ENCODE results near the gene KLF1. TPM values are rescaled to one million over a fixed set of nuclear protein-coding genes. Genes with fewer than 3 reads are reported as not detected.

KLF1 gene
- total and polyA plus RNA-seq, 2 of the 13 experiments (the other 11 are each of a cell fraction or from before 2014, with no cell fraction given) = not detected

DNA sequence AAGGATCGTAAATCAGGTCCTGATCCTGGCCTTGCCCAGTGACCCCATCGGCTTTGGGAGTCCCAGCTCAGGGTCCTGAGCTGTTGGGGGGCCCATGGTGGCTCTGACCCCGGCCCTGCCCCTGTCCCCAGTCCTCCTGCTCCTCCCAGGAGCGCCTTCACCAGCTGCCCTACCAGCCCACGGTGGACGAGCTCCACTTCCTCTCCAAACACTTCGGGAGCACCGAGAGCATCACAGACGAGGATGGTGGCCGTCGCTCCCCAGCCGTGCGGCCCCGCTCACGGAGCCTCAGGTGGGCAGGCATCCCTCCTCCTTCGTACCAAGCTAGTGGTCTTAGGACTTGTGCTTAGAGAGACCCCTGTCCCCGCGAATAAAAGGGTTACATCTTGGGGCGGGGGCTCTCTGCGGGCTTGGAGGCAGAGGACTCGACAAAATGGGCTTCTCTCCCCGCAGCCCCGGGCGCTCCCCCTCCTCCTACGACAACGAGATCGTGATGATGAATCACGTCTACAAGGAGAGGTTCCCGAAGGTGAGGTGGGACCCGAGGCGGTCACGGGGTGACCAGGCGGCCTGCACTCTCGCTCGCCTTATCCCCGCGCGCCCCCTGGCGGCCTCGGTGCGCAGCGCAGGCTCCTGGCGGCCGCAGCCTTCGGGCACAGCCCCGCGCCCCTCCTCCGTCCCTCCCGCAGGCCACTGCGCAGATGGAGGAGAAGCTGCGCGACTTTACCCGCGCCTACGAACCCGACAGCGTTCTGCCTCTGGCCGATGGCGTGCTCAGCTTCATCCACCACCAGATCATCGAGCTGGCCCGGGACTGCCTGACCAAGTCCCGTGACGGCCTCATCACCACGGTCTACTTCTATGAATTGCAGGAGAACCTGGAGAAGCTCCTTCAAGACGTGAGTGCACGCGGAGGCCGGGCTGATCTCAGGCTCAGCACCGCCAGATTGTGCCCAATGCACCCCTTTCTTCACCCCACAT lies 39.6 kb downstream of the KLF1 start (continued):
- TF ChIP-seq, protein P1, sequence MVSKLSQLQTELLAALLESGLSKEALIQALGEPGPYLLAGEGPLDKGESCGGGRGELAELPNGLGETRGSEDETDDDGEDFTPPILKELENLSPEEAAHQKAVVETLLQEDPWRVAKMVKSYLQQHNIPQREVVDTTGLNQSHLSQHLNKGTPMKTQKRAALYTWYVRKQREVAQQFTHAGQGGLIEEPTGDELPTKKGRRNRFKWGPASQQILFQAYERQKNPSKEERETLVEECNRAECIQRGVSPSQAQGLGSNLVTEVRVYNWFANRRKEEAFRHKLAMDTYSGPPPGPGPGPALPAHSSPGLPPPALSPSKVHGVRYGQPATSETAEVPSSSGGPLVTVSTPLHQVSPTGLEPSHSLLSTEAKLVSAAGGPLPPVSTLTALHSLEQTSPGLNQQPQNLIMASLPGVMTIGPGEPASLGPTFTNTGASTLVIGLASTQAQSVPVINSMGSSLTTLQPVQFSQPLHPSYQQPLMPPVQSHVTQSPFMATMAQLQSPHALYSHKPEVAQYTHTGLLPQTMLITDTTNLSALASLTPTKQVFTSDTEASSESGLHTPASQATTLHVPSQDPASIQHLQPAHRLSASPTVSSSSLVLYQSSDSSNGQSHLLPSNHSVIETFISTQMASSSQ (IDR thresholded peaks at IDR 0.05; ENCODE audit: low read depth) = no peak
- TF ChIP-seq, protein P1 (CRISPR knock-in tag; IDR thresholded peaks at IDR 0.05; ENCODE audit: borderline replicate concordance) = no peak; the same call in 1 of the 2 replicates
- TF ChIP-seq BCL6 (CRISPR knock-in tag; IDR thresholded peaks at IDR 0.05) = peak; percentile 15; the same call in 1 of the 2 replicates
- no peak for TF ChIP-seq ZFP36L2 (CRISPR knock-in tag; IDR thresholded peaks at IDR 0.05)
- TF ChIP-seq, protein P2, sequence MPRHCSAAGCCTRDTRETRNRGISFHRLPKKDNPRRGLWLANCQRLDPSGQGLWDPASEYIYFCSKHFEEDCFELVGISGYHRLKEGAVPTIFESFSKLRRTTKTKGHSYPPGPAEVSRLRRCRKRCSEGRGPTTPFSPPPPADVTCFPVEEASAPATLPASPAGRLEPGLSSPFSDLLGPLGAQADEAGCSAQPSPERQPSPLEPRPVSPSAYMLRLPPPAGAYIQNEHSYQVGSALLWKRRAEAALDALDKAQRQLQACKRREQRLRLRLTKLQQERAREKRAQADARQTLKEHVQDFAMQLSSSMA (CRISPR knock-in tag; IDR thresholded peaks at IDR 0.05) = no peak
- TF ChIP-seq, protein P3, sequence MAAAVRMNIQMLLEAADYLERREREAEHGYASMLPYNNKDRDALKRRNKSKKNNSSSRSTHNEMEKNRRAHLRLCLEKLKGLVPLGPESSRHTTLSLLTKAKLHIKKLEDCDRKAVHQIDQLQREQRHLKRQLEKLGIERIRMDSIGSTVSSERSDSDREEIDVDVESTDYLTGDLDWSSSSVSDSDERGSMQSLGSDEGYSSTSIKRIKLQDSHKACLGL (CRISPR knock-in tag; IDR thresholded peaks at IDR 0.05) = no peak
- TF ChIP-seq, protein P4, sequence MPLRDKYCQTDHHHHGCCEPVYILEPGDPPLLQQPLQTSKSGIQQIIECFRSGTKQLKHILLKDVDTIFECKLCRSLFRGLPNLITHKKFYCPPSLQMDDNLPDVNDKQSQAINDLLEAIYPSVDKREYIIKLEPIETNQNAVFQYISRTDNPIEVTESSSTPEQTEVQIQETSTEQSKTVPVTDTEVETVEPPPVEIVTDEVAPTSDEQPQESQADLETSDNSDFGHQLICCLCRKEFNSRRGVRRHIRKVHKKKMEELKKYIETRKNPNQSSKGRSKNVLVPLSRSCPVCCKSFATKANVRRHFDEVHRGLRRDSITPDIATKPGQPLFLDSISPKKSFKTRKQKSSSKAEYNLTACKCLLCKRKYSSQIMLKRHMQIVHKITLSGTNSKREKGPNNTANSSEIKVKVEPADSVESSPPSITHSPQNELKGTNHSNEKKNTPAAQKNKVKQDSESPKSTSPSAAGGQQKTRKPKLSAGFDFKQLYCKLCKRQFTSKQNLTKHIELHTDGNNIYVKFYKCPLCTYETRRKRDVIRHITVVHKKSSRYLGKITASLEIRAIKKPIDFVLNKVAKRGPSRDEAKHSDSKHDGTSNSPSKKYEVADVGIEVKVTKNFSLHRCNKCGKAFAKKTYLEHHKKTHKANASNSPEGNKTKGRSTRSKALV (CRISPR knock-in tag; IDR thresholded peaks at IDR 0.05) = peak; percentile 51; the same call in 1 of the 2 replicates
- no peak for TF ChIP-seq NBN (conservative IDR thresholded peaks at IDR 0.05)
- no peak for TF ChIP-seq ZNF7 (CRISPR knock-in tag; IDR thresholded peaks at IDR 0.05)
- TF ChIP-seq ZNF224 (CRISPR knock-in tag; IDR thresholded peaks at IDR 0.05) = no peak
- no peak for TF ChIP-seq ZNF101 (CRISPR knock-in tag; IDR thresholded peaks at IDR 0.05; ENCODE audit: borderline replicate concordance, low read depth)
- TF ChIP-seq, protein P5, sequence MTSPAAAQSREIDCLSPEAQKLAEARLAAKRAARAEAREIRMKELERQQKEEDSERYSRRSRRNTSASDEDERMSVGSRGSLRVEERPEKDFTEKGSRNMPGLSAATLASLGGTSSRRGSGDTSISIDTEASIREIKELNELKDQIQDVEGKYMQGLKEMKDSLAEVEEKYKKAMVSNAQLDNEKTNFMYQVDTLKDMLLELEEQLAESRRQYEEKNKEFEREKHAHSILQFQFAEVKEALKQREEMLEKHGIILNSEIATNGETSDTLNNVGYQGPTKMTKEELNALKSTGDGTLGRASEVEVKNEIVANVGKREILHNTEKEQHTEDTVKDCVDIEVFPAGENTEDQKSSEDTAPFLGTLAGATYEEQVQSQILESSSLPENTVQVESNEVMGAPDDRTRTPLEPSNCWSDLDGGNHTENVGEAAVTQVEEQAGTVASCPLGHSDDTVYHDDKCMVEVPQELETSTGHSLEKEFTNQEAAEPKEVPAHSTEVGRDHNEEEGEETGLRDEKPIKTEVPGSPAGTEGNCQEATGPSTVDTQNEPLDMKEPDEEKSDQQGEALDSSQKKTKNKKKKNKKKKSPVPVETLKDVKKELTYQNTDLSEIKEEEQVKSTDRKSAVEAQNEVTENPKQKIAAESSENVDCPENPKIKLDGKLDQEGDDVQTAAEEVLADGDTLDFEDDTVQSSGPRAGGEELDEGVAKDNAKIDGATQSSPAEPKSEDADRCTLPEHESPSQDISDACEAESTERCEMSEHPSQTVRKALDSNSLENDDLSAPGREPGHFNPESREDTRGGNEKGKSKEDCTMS (CRISPR knock-in tag; conservative IDR thresholded peaks at IDR 0.05) = no peak
- TF ChIP-seq ATF1 (CRISPR knock-in tag; IDR thresholded peaks at IDR 0.05) = no peak
- TF ChIP-seq SP2 (CRISPR knock-in tag; IDR thresholded peaks at IDR 0.05) = no peak
- TF ChIP-seq NCOA2 (CRISPR knock-in tag; IDR thresholded peaks at IDR 0.05) = no peak
- no peak for TF ChIP-seq HNRNPH1 (optimal IDR thresholded peaks at IDR 0.05; ENCODE audit: low read depth, low read length)
- TF ChIP-seq IRF2 (CRISPR knock-in tag; IDR thresholded peaks at IDR 0.05) = 0 out of 2 replicates have a peak, but pooled peaks have one; percentile 51
- TF ChIP-seq NCOA1 (CRISPR knock-in tag; IDR thresholded peaks at IDR 0.05) = no peak
